Prostate gland (tissue), 2 donors: Measurements from ENCODE around the gene EHD1. TPM values are rescaled to one million over a fixed set of nuclear protein-coding genes. Genes with fewer than 3 reads are reported as not detected.

Experiments used
- DNase-seq: peaks from one replicate; pipeline ENCODE4 v3.0.0-alpha.2; 2019; ENCODE audit warnings: low spot score
- H3K27ac ChIP-seq, 2 donors: fragments of 200-600 bp; sonication (generic); 2 replicates each; pipeline ENCODE4 v1.5.1; 2017 to 2019
- H3K27me3 ChIP-seq: fragments of 200-600 bp; sonication (generic); replicated peaks from 2 replicates; pipeline ENCODE4 v1.5.1; 2019; ENCODE audit not compliant: insufficient read depth
- H3K36me3 ChIP-seq, 2 donors: fragments of 200-600 bp; sonication (generic); 1 replicate in 1 of 2; 2 replicates in 1 of 2; pipeline versions ENCODE4 v1.5.1 to v1.8.1; 2017 to 2019
- H3K4me1 ChIP-seq: fragments of 200-600 bp; sonication (generic); replicated peaks from 2 replicates; pipeline ENCODE4 v1.5.1; 2019
- H3K4me3 ChIP-seq, 2 donors: fragments of 200-600 bp; sonication (generic); 2 replicates each; pipeline ENCODE4 v1.5.1; 2017 to 2019
- H3K9me3 ChIP-seq: fragments of 200-600 bp; sonication (generic); 2 replicates; pipeline ENCODE4 v1.5.1; 2017
- POLR2A ChIP-seq: fragments of 450-650 bp; IDR thresholded peaks from one replicate; pipeline ENCODE4 v1.6.1; 2016; ENCODE audit warnings: antibody characterized with exemption, mild to moderate bottlenecking
- POLR2AphosphoS5 ChIP-seq: sonication (generic); formaldehyde crosslinking; IDR thresholded peaks from one replicate; pipeline ENCODE4 v1.6.1; 2017; ENCODE audit warnings: antibody characterized with exemption
- WGBS: methylation state at CpG from one replicate; pipeline ENCODE4 v1.1.5; 2018; 5-methylcytosine and 5-hydroxymethylcytosine counted together
- intact Hi-C: fragments of 100-400 bp; cut with DNase I; formaldehyde crosslinking; loops from one replicate; pipeline ENCODE4 v1.14.2; 2022
- total RNA-seq, 2 donors: library from RNA; depleted of rRNA; stranded (reverse); fragments of >200 nt; gene quantifications; one replicate each; pipeline ENCODE4 v1.1.0, GENCODE V29; 2016
- TF ChIP-seq, protein P1 (sequence below), 4 experiments: fragments of 200-600 bp in 2 of 4; fragments of 450-650 bp in 2 of 4; sonication (generic) in 2 of 4; IDR thresholded peaks; 1 replicate in 3 of 4; 2 replicates in 1 of 4; pipeline ENCODE4 v1.5.1; 2016 to 2019; ENCODE audit warnings: antibody characterized with exemption in 4 of 4, mild to moderate bottlenecking in 2 of 4, moderate library complexity in 2 of 4

EHD1 gene
- total RNA-seq, 2 donors from 2014 or later: 38.8 to 104 TPM

DNA sequence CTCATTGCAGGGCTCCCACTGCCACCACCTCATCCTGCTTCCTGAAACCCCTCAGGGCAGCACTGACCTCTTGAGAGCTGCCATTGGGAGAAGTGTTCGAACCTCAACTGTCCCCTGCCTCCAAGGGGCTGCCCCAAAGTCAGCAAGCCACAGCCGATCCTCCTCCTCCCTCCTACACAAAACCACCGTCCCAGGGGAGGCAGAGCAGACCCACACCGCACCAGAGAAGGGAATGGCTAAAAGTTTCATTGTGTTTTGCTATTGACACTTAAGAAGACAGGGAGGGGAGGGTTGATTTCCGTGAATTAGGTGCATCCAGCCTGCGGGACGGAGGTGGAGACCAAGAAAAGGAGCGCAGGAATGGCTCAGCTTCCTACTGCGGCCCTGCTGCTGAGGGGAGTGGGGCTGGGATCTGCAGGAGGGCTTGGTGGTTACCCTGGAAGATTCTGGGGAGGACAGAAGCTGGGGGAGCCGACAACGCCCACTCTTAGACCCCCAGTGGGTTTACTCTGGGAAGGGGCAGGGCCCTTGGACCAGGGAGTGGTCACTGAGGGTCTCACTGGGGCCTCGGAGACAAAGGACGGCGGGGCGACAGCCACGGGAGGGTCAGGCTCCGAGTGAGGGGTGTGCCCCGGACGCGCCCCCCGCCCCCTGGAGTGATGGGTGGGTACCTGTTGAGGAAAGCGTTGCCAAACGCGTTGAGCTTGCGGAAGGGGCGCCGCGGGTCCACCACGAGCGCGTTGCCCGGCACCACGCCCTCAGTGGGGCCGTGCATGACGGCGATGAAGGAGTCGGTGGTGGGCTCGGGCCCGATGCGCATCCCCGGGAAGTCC, 815 bp downstream of the EHD1 start:
- peak overlapping the region; percentile 63 to 69 for H3K27ac ChIP-seq

DNA sequence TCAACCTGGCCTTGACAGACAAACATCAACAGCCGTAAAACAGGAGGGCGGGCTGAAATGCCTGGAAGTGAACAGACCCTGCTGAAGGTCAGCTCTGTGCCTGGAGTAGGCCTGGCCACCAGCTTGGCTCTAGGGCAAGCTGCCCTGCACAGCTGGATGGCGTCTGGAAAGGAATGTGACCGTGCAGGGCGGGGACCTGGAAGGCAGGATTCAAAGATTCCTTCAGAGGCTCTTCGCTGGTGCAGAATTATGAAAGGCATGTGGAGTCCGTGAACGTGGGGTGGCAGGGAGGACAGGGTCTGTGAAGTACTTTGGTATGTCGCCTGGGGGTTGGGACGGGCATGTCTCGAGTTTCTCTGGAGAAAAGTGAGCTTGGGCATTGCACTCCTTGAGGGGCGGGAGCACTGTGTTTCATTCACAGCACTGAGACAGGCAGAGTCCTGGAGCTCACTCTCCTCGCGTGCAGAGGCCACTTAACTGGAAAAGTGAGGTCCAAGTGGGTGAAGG, 1.5 kb downstream of the EHD1 start:
- intact Hi-C loops: no loop called here
- no peak for TF ChIP-seq POLR2A
- TF ChIP-seq, protein P1, sequence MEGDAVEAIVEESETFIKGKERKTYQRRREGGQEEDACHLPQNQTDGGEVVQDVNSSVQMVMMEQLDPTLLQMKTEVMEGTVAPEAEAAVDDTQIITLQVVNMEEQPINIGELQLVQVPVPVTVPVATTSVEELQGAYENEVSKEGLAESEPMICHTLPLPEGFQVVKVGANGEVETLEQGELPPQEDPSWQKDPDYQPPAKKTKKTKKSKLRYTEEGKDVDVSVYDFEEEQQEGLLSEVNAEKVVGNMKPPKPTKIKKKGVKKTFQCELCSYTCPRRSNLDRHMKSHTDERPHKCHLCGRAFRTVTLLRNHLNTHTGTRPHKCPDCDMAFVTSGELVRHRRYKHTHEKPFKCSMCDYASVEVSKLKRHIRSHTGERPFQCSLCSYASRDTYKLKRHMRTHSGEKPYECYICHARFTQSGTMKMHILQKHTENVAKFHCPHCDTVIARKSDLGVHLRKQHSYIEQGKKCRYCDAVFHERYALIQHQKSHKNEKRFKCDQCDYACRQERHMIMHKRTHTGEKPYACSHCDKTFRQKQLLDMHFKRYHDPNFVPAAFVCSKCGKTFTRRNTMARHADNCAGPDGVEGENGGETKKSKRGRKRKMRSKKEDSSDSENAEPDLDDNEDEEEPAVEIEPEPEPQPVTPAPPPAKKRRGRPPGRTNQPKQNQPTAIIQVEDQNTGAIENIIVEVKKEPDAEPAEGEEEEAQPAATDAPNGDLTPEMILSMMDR (IDR thresholded peaks at IDR 0.05): peak in 1 of 4 experiments; percentile 3
- TF ChIP-seq POLR2AphosphoS5: peak; percentile 24
- Histone ChIP-seq H3K4me1 (peaks cover 3% of the 10 kb centered on the region), H3K27me3 (no peaks in the 10 kb centered on the region), H3K27ac (peak overlapping the region; percentile 63 to 69), H3K4me3 (peak overlapping the region; percentile 58 to 60), H3K9me3 (no peaks in the 10 kb centered on the region), H3K36me3 (no peaks in the 10 kb centered on the region)
- DNase-seq: peak; percentile 52
- WGBS: 18% methylated on average over 14 of the region's 14 CpGs

More for the DNA sequence above, 815 bp downstream of the EHD1 start:
- TF ChIP-seq POLR2A (no peak), POLR2AphosphoS5 (no peak)
- TF ChIP-seq, protein P1 (IDR thresholded peaks at IDR 0.05): no peak
- Histone ChIP-seq H3K36me3 (no peaks in the 10 kb centered on the region), H3K4me3 (peak overlapping the region; percentile 58 to 60), H3K9me3 (no peaks in the 10 kb centered on the region), H3K27me3 (no peaks in the 10 kb centered on the region), H3K4me1 (peaks cover 3% of the 10 kb centered on the region)
- no peak for DNase-seq
- intact Hi-C loops: no loop called here
- WGBS: 1% methylated on average over 40 of the region's 41 CpGs

DNA sequence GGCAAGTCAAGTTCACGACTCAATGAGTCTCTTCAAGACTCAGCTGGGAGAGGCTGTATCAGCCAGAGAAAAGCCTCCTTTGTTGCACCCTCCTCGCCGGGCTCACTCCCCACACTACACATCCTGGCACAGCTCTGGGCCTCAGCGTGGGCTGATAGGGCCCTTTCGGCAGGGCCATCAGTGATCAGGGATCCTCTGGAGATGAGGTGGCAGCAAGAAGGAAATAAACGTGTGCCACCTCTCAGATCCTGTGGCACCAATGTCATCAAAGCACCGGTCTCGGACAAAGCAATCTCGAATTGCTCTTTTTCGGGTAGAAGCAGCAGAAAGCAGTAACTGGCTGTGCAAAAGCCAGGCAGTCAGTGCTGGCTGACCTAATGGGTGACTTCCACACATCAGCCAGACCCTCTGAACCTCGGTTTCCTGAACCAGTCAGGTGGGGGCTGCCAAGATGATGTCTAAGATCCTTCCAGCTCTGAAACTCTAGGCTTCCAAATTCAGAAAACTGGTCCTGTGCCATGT, 2.1 kb downstream of the EHD1 start:
- WGBS: 33% methylated on average over 11 of the region's 11 CpGs
- intact Hi-C loops: no loop called here
- Histone ChIP-seq H3K4me1 (peaks cover 3% of the 10 kb centered on the region), H3K36me3 (no peaks in the 10 kb centered on the region), H3K9me3 (no peaks in the 10 kb centered on the region), H3K27ac (peak overlapping the region; percentile 63 to 69), H3K27me3 (no peaks in the 10 kb centered on the region), H3K4me3 (peak overlapping the region; percentile 58 to 60)
- DNase-seq: no peak
- TF ChIP-seq POLR2AphosphoS5 (no peak), POLR2A (no peak)
- TF ChIP-seq, protein P1 (IDR thresholded peaks at IDR 0.05): no peak

DNA sequence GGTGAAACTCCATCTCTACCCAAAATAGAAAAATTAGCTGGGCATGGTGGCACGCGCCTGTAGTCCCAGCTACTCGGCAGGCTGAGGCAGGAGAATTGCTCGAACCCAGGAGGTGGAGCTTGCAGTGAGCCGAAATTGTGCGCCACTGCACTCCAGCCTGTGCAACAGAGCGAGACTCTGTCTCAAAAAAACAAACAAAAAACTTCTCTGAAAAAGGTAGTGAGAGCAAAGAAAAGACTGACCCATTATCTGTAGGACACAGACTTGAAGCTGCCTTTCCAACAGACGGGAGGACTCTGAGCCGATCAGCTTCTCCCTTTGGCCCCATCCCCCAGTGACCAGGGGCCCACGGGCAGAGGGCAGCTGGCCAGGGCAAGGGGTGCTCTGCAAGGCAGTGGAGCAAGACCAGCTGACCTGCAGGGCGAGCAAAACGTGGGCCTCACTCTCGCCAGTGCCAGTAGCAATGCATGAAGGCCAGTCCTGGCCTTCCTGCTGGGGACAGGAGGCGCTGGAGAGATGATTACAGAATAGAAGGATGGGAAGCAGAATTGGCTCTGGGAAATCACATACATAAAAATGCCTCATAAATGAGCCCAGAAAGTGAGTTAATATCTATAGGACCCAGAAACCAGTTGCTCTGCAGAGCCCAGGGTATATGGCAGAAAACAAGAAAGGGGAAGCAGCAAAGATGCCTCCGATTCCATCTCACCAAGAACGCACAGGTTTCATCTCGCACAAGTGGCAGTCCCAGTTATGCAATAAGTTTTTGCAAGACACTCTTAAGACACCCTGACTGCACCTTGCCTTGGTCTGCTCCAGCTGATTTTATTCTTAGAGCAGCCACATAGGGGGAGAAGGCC, 2.8 kb downstream of the EHD1 start:
- TF ChIP-seq POLR2AphosphoS5 (no peak), POLR2A (no peak)
- TF ChIP-seq, protein P1 (IDR thresholded peaks at IDR 0.05): no peak
- Histone ChIP-seq H3K9me3 (no peaks in the 10 kb centered on the region), H3K27ac (peak overlapping the region; percentile 63 to 69), H3K36me3 (no peaks in the 10 kb centered on the region), H3K4me1 (peaks cover 3% of the 10 kb centered on the region), H3K4me3 (peak overlapping the region in 1 of 2 donors; percentile 60), H3K27me3 (no peaks in the 10 kb centered on the region)
- 72% methylated on average over 17 of the region's 17 CpGs for whole genome bisulfite sequencing
- DNase-seq: no peak
- intact Hi-C loops: no loop called here
